ENCODE measurements around the gene TBC1D8.

The TBC1D8 gene

DNA sequence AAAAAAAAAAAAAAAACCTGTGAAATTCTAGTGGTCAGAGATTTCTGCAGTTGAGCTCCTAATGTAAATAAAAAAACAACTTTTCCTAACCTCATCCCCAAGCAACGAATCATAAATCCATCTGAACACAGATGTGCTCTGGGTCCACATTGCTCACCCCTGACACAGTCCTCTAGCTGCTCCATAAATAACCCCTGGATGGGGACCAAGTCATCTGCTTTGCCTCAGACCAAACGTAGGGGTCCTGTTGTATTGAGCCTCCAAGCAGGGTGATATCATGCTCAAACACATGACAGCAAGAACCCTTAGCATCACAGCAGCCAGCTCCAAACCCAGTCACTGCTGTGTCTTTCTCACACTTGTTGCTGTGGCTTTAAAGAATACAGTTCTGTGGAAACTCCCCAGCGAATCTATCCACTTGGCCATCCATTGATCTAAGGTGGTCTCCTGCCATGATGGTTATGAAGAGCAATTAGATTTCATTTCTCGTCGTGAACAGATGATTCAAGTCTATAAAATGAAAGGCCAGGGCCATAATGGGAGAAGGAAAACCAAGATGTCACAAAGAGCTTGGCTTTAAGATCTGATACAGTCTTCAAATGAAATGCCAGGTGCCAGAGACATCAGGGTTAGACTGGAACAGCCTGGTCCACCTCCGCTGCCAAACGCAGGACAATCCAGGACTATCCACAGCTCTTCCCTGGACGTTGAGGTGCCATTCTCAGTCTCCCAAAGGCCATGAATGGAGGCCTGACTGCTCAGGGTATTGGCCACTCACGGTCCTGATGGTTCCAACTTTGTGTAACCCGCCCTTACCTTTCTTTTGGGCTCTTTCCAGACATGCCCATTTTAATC lies 39.0 kb downstream of the TBC1D8 start:
- FAIRE-seq: no peak

DNA sequence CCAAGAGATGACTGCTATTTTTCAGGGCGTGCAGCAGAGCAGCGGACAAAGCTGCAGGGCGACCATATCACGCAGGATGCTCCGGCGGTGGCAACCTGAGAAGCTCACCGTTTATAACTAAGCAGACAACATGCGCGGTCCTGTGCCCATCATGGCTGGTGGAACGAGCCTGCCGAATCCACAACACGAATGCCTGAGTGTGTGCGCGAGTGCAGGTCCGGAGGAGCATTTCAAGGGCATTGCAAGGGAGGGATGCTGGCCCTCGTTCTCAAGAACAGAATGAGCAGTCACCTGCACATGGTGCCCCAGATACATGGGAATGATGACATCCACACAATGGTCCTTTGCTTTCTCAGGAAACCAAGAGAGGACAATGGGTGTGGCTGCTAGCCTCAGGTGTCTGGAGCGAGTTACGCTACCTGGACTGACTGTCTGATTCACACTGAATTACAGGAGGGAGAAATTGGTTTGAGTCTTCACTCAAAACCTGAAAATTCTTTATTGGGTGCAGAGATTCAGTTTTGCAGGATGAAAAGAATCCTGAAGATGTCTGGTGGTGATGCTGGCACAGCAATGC lies 39.8 kb downstream of the TBC1D8 start:
- FAIRE-seq: no peak

DNA sequence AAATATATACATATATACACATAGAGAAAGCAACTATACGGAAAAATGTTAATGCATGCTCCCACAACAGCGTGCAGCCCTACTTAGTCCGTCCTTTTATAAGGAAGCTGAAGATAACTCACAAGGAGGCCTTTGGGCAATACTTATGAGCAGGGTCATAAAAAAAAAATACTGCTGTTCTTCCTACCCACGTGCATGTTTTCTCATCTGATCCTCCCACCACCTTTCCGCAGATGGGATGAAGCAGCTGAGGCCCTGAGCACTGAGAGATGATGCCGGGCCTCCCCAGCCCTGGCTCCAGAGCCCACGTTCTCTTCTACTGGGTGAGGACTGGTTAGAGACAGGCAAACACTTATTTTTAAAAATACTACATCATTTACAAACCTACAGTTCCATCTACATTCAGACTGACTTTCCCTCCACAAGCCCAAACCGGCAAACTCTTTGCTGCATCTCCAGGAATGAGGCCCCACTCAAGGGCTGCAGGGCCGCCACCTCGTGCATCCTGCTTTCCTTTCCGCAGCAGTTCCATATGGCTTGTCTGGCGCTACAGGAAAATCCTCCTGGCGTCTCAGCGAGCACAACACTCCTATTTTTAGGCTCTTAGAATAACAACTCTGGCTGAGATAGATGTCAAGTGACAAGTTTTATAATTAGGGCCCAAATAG lies 41.6 kb downstream of the TBC1D8 start:
- no peak for FAIRE-seq

DNA sequence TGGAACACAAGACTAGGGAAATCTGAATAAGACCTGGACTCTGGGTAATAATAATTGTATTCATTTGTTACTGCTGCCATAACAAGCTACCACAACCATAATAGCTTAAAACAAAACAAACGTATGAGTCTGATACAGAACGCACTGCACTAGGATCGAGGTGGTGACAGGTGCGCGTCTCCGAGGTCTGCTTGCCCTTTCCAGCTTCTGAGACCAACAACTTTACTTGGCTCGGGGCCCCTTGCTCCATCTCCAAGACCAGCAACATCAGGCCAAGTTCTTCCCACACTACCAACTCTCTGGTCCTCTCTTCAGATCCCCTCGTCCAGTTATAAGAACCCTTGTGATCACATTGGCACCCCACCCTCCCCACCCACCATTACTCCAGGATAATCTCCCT lies 42.8 kb downstream of the TBC1D8 start:
- FAIRE-seq: no peak

DNA sequence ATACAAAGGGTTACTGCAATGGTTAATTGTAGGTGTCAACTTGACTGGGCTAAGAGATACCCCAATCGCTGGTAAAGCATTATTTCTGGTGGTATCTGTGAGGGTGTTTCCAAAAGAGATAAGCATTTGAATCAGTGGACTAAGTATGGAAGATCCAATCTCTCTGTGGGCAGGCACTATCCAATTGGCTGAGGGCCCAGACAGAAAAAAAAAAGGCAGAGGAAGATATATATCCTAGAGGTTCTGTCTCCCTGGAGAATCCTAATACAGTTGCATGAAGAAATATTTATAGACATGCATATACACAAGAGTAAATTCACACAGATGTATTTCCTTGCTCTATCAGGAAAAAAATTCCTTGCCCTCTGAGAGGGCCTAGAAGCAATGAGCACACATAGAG lies 43.9 kb downstream of the TBC1D8 start:
- no peak for FAIRE-seq

DNA sequence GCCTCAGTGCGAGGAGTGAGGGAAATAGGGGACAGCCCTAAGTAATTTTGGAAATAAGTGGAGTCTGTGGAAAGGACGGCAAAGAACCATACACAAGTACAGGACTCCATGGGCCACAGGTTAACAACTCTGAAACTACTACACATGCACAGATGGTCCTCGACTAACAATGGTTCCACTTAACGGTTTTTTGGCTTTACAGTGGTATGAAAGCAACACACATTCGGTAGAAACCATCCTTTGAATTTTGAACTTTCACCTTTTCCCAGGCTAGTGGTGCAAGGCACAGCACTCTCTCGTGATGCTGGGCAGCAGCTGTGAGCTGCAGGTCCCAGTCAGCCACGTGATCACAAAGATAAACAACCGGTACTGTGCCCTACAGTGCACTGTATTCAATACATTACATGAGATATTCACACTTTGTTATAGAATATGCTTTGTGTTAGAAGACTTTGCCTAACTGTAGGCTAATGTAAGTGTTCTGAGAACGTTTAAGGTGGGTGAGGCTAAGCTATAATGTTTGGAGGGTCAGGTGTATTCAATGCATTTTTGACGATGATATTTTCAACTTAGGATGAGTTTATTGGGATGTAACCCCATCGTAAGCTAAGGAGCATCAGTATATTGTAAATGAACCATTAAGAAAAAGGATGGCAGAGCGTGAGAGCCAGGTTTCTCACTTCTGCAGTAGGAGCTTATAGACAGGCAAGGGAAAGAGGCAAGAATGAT lies 44.6 kb downstream of the TBC1D8 start:
- FAIRE-seq: no peak

DNA sequence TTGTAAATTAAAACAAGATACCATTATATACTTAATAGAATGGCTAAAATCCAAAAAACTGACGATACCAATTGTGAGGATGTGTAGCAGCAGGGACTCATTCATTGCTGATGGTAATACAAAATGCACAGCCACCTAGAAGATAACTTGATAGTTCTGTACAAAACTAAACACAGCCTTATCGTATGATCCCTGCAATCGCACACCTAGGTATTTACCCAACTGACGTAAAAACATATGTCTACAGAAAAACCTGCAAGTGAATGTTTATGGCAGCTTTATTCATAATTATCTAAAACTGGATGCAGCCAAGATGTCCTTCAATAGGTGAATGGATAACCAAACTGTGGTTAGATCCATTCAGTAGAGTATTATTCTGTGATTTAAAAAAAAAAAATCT lies 45.5 kb downstream of the TBC1D8 start:
- FAIRE-seq: no peak

DNA sequence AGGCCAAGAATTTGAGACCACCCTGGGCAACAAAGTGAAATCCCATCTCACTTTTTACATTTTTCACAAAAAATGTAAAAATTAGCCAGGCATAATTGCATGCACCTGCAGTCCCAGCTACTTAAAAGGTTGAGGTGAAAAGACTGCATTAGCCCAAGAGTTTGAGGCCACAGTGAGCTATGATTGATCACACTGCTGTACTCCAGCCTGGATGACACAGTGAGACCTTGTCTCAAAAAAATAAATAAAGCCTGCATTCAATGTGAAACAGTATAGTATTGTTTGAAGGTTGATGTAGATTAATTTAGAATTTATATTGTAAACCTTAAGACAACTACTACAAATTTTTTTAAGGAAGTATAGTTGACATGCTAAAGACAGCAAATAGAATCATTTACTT lies 53.5 kb downstream of the TBC1D8 start:
- FAIRE-seq: no peak

DNA sequence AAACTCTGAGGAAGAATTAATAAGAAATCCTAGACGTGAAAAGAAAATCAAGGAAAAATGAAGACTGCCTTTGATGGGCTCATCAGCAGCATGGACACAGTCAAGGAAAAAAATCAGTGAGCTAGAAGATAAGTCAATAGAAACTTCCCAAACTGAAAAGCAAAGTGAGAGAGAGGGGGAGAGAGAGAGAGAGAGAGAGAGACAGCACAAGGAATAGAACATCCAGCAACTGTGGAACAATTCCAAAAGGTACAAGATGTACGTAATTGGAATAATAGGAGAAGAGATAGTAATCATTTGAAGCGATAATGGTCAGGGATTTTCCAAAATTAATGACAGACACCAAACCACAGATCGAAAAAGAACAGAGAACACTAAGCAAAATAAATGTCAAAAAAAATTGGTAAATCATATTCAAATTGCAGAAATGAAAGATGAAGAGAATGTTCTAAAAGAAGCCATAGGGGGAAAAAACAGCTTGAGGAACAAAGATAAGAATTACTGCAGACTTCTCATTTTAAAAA lies 54.5 kb downstream of the TBC1D8 start:
- FAIRE-seq: no peak

DNA sequence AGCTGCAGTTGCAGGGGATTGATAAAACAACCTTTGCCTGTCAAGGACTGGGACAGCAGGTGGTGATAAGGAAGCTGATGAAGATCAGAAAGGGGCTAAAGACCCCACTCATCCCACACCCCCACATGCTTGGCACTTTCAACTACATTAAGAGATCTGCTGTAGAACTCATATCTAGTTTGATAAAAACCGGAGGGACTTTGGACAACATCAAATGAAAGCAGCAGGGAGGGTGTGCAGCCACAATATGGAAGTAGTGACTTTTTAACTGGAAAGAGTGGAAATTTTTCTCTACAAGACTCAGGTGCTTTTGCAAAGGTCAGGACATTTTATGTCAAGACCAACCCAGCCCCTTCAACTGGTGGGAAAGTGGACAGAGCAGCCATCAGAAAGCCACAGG lies 56.8 kb downstream of the TBC1D8 start:
- FAIRE-seq: no peak

DNA sequence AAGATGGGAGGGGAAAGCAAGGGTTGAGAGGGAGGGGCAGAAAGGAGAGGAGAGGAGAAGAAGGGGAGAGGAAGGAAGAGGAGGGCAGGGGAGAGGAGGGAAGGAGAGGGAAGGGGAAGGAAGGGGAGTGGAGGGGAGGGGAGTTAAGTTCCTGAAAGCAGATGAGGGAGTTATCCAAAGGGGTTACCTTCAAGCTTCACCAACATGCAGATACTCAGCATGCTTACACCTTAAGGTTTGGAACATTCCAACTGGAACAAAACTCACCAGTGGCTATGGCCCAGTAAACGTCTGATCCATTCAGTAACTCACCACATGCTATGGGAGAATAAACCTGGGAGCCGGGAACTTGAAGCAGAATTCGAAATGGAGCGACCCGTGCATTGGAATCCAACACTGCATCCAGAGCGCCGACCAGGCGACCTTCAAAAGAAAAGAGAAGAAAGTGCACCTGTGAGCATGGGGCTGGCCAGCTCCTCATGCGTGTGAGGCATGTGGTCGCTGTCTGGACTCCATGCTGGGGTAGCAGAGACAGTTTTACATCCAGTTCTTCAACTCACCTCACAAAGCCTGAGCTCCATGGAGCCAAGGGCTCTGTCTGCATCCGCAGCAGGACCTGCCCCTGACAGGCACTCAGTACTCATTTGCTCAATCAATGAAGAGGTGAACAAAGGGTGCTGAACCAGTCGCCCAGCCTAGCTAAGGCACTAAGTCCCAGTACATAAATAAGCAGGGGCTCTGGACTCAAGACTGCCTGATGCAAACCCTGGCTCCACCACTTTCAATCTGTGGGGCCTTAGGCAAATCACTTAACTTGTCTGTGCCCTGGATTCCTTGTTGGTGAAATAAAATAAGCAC lies 61.0 kb downstream of the TBC1D8 start:
- FAIRE-seq: no peak

DNA sequence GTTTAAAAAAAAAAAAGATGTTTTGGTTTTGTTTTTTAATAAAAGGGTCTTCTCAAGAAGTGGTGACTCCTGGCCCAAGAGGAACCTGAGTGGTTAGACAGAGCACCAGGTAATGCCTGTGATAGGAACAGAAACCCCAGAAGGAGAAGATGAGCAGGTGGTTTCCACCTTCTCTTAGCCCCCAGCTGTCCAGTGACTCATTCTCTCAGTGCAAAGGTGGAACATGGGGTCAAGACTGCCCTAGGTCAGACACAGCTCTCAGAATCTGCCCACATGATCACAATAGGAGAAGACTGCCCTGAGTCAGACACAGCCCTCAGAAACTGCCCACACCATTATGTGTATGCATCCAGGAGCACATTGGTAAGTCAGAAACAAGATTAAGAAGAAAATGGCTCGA lies 61.8 kb downstream of the TBC1D8 start:
- FAIRE-seq: no peak

DNA sequence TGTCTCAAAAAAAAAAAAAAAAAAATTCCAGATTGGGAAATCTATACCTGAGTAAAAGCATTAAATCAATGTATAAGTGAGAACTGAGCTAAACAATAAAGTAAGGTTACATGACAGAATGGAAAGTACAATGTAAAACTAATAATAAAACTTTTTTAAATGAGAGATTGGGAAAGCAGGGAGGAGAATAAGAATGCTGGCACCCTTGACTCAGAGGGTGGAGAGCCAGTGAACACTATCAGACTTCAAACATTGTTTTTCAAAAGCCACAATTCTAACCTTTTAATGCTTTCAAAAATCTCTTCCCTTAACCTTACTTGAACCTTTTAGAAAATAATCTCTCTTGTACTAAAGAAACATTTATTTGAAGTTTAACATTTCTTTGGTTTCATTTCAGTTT lies 63.5 kb downstream of the TBC1D8 start:
- FAIRE-seq: no peak

DNA sequence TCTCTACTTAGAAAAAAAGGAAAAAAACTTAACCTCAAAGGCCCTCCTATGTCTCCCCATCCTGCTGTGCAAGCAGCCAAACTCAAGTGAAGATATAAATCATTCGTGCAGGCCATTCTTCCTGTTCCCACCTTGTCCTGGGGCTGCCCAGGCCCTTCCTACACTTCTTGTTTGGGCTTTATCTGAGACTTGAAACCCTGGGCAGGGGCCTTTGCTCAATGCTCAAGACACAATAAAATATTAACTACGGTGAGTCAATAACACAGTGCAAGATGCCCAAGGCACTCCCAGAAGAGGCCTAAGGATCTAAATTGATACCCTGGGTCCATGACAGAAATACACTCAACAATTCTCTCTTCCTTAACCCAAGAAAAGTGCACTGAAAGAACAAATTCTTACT lies 67.6 kb downstream of the TBC1D8 start:
- FAIRE-seq: no peak

DNA sequence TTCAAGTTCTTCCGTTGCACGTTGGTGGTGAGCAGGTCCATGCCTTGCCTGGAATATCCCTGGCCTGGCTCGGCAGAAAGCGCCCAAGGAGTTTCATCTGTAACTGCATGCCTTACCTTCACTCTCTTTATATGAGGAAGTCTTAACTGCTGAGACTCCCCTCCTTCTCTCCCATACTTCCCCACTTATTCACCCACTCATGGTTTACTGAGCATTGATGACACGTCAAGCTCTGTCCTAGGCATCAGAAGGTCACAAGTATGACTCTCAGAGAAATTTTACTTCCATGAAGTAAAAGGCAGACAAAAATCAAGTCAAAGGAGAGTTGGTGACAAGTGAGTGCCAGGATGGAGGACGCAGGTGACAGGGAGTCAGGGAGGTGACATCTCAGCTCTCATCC lies 68.2 kb downstream of the TBC1D8 start:
- no peak for FAIRE-seq

DNA sequence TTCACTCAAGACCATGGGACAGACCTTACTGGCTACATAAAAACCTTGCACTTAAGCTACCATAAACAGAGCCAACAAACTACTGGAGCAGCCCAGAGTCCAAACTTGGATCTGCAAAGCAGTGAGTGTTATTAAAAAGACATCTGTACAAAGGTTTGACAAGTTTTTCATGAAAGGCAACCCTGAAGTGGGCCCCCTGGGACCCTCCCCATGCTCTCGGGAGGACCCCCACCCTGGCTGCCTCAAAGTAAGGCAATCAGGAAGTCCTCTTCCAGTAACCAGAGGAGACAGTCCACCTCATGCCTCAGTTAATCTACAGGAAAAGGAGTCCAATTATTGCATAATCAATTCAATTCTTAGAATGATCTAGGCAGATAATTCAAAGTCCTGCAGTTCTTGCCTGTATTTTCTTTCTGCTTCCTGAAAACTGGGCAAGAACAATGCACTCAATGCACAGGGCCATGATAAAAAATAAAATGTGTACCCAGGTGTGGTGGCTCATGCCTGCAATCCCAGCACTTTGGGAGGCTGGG lies 69.7 kb downstream of the TBC1D8 start:
- no peak for FAIRE-seq

DNA sequence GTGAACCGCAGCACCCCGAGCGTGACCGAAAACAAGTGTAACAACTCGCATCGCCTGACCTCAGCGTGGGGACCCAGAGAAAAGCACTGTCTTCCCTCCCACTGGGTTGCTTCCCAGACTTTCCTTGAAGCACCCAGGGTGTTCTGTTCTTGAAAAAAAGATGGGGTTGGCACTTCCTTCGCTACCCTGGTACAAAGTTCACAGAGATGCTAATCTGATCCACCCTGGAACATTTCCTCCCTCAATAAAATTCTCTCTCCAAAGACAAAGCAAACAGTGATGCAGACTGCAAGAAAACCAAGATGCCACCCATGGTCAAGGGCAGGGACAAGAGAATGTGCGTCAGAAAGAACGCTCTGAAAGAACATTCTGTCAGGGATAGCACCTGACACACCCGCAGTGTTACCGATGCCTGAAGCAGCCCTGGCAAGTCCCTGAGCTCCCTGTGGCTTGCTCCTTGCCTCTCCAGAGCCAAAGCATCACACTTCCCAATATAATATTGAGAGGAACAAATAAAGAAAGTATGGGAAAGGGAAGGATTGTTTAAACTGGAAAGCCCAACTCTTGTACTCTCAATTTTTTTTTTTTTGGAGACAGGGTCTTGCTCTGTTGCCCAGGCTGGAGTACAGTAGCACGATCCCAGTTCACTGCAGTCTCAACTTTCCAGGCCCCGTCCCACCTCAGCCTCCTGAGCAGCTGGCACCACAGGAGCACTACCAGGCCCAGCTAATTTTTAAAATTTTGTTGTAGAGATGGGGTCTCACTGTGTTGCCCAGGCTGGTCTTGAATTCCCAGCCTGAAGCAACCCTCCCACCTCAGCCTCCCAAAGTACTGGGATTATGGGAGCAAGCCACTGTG lies 70.7 kb downstream of the TBC1D8 start:
- FAIRE-seq: no peak

DNA sequence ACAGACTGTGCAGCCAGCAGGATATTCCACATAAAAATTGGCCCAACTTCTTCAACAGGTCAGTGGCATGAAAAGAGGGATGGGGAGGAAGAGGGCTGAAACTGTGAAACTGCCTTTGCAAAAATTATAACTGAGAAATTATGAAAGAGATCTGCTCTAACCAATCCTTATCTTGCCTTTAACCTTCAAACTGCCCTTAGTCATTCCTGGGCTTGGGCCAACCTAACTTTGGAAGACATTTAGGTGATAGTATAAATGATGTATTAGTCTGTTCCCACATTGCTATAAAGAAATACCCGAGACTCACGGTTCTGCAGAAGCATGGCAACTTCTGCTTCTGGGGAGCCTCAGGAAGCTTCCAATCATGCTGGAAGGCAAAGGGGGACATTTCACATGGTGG lies 74.6 kb downstream of the TBC1D8 start:
- no peak for FAIRE-seq

DNA sequence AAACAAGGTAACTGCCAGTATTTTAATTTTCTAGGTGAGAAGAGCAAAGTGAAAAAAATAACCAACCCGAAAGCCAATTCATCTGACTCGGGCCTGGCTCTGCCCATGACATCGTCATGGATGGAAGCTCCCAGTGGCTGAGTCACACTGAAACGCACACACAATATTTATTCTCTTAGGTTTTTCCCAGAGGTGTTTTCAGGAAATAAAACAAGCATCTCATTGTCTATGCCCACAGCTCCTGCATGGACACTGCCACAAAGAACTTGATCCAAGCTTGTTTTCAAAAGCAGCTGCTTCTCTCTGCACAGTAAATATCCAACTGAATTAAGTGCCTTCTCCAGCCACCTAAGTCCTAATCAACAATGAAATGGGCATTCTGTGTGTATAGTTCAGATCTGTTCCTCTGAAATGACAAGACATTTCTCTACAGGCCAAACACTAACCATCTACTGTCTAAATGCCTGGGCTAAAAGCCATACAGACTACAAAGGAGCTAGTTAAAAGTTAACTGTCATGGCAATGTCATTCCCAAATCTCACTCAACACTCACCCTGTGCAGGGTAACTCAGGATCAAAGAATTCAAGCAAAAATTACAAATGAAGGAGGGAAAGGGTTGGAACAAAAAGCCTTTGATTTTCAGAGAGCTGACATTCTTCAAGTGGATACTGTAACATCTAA lies 86.2 kb downstream of the TBC1D8 start:
- FAIRE-seq: no peak

DNA sequence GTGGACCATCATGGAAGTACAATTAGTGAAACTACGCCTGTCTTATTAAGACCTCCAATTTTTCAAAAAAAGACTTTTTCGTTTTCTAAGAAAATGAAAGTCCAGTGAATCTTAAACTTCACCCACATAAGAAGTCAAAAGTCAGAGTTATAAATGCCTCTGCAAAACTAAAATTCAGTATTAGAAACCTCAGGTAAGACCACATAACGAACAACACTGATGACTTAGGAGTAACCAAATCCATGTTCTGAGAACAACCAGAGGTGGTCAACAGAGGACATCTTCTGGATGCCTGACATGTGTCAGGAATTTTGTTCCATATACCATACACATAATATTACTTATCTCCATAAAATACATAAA lies 86.7 kb downstream of the TBC1D8 start:
- no peak for FAIRE-seq

Measured in colon (tissue), 2 donors.